LoVo (cell line): ENCODE data around the gene MED22.
"Not testable (repeated sequence)": the region's sequence is repeated elsewhere in the genome, so short reads cannot be mapped to it uniquely, and the experiment has no call there.

Experiments used
- DNase-seq: peaks from one replicate; pipeline ENCODE4 v3.0.0-alpha.2; 2016; ENCODE audit warnings: low spot score

The MED22 gene

GRCh38 chr9:133347985-133348717, at the start of gene MED22, which contains the start of gene RPL7A:
TSS of gene MED22 (minus strand) at chr9:133348131. CDS start at chr9:133346662, 1,469 bp downstream.
TSS of gene RPL7A (plus strand) at chr9:133348218. CDS start at chr9:133348244, 26 bp downstream.
- peak; percentile 94 for DNase-seq

- no peak for DNase-seq
Observed at GRCh38 chr9:133397370-133397769, 49.4 kb upstream of the MED22 start.

GRCh38 chr9:133396952-133397351, 49.0 kb upstream of the MED22 start:
- DNase-seq: no peak

GRCh38 chr9:133394687-133395271, 46.8 kb upstream of the MED22 start:
- no peak for DNase-seq

GRCh38 chr9:133393399-133393798, 45.5 kb upstream of the MED22 start:
- no peak for DNase-seq

GRCh38 chr9:133392308-133392707, 44.4 kb upstream of the MED22 start:
- not testable (repeated sequence) for DNase-seq

GRCh38 chr9:133391449-133391848, 43.5 kb upstream of the MED22 start:
- not testable (repeated sequence) for DNase-seq

- no peak for DNase-seq
Observed at GRCh38 chr9:133390713-133391112, 42.8 kb upstream of the MED22 start.

GRCh38 chr9:133389562-133389961, 41.6 kb upstream of the MED22 start:
- DNase-seq: no peak

- DNase-seq: no peak
Observed at GRCh38 chr9:133389025-133389557, 41.2 kb upstream of the MED22 start.

GRCh38 chr9:133387680-133388079, 39.7 kb upstream of the MED22 start:
- DNase-seq: no peak

- DNase-seq: no peak
Observed at GRCh38 chr9:133386338-133386737, 38.4 kb upstream of the MED22 start.

GRCh38 chr9:133385452-133385851, 37.5 kb upstream of the MED22 start:
- DNase-seq: no peak

GRCh38 chr9:133384736-133385321, 36.9 kb upstream of the MED22 start:
- no peak for DNase-seq

- DNase-seq: no peak
Observed at GRCh38 chr9:133383438-133383837, 35.5 kb upstream of the MED22 start.

GRCh38 chr9:133382507-133383141, 34.7 kb upstream of the MED22 start:
- no peak for DNase-seq

- no peak for DNase-seq
Observed at GRCh38 chr9:133380734-133381133, 32.8 kb upstream of the MED22 start.

- DNase-seq: no peak
Observed at GRCh38 chr9:133379153-133380086, 31.5 kb upstream of the MED22 start.

GRCh38 chr9:133378408-133378962, 30.6 kb upstream of the MED22 start:
- no peak for DNase-seq

- DNase-seq: no peak
Observed at GRCh38 chr9:133377721-133378216, 29.8 kb upstream of the MED22 start.

GRCh38 chr9:133377280-133377679, 29.3 kb upstream of the MED22 start:
- not testable (repeated sequence) for DNase-seq
